Measurements from ENCODE around the gene SLC25A45.
A peak's percentile ranks its signal among the peaks of the same experiment; 100 is the strongest.

Gene SLC25A45, protein sequence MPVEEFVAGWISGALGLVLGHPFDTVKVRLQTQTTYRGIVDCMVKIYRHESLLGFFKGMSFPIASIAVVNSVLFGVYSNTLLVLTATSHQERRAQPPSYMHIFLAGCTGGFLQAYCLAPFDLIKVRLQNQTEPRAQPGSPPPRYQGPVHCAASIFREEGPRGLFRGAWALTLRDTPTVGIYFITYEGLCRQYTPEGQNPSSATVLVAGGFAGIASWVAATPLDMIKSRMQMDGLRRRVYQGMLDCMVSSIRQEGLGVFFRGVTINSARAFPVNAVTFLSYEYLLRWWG

DNA sequence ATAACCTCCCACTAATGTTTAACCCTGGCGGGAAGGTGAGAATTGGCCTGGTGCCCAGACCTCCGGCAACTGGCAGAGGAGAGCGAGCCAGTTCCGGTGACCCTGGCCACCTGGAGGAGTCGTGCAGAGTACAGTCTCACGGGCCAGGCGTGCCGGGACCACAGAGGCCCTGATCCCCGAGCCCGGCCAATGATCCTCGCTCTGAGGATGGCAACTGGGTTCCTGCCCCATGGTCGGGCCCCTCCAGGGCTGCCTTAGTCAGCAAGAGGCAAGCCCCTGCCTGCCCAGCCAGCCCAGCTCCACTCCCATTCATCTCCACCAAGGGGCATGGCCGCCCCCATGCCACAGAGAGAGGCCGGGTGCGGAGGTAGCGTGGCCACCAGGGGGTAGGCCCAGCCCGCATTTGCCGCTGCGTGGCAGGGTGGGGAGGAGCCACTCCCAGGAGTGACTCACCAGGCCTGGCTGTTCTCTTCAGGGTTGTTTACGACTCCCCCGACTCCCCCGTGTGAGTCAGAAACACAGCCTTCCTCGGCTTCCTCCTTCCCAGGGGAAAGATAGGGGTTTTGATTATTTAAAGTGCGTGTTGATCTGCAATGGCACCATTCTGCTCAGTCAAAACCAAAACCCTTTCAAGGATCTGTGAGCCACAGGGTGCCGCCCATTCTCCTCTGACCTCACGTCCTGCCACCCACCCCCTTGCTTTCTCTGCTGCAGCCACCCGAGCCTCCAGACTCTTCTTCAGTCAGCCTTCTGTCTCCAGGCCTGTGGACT, at the start of gene SLC25A45:
TSS of gene SLC25A45 (minus strand) at position 614 of the 771 bp plus-strand sequence. CDS start 695 bp downstream, outside the sequence.
- peak; percentile 85 for DNase-seq

DNA sequence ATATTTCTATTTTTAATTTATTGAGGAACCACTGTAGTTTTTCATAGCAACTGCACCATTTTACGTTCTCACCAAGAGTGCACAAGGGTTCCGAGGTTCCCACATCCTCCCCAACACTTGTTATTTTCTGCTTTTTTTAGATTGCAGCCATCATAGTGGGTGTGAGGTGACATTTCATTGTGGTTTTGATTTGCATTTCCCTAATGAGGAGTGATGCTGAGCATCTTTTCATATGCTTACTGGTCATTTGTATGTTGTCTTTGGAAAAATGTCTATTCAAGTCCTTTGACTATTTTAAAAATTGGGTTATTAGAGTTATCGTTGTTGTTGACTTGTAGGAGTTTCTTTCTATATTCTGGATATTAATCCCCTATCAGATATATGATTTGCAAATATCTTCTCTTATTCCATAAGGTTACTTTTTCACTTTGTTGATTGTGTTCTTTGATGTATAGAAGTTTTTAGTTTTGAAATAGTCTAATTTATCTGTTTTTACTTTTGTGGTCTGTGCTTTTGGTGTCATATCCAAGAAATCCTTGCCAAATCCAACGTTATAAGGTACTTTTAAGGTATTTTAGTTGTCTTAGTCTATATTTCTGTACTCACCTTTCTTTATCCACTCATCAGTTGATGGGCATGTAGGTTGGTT, 49.1 kb upstream of the SLC25A45 start:
- DNase-seq = no peak

DNA sequence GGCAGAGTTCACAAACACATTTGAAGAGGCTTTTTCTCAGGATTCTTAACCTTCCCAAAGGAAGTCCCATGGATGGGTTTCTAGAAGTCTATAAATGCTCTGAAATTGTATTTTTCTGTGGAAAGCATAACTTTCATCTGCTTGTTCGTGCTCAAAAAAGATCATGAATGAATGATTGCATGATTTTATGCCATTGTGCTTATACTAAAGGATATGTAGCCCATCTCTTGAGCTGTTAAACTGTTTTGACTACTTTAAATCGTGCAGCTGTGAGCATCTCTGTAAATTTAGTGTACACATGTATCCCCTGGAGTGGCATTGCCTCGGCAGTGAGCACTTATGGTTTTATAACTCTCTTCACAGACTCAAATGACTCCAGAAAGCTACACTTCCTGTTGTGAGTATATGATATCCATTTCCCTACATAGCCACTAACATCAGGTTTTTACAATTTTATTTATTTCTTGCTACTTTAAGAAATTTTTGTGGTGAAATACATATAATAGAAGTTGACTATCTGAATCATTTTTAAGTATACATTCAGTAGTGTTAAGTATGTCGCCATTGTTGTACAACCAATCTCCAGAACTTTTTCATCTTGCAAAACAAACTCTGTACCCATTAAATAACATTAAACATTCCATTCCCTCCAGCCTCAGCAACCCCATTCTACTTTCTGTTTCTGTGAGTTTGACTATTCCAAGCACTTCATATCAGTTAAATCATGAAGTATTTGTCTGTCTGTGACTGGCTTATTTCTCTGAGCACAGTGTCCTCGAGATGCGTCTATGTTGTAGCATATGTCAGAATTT, 48.2 kb upstream of the SLC25A45 start:
- DNase-seq = no peak

DNA sequence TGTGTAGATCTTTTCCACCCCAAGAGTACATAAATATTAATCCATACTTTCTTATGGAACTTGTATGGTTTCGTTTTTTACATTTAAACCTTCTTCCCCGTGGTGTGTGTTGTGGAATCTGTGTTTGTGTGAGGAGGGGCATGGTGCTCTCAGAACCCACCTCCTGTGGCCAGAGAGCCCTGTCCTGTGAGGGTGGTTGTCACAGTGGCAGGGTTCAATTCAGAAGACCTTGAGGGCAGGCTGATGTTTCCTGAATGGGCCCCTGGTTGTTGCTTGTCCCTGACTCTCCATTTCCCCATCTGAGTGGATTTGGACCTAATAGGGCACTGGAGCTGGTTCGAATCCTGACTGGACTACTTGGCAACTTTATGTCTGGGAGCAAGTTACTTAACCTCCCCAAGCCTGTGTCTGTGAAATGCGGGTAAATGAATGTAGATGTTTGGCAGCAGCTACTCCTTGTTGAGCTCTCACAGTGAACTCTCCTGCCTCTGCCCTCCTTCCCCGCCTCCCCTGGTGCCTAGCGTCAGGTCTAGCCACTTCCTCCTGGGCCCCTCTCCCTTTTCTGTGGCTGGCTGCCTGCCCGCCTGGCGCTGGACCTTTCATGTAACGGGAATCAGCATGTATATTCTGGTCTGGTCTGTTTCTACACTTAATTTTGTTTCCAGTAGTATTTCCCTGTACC, 47.4 kb upstream of the SLC25A45 start:
- DNase-seq = no peak

DNA sequence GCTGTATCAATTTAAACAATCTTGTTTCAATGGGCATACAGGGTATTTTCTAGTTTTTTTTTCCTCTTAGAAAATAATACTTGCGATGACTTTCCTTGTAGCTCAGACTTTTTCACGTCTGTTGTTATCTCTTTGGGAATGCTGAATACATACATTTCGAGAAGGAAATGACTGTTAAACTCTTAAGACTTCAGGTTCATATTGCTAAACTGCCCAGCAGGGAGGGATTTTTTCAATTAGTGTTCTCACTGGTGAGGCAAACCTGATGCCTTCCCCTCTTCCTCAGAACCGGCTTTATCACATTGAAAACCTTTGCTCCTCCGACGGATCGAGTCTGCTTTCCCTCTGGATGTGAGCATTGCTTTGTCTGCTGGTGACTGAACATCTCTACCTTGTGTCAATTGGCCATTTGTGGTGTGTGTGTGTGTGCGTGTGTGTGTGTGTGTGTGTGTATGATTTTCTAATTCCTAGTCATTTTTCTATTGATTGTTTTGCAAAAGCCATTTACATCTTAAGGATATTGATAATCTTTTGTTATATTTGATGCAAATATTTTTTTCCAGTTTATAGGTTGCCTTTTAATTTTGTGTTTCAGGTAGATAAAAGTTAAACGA, 46.7 kb upstream of the SLC25A45 start:
- DNase-seq = no peak

DNA sequence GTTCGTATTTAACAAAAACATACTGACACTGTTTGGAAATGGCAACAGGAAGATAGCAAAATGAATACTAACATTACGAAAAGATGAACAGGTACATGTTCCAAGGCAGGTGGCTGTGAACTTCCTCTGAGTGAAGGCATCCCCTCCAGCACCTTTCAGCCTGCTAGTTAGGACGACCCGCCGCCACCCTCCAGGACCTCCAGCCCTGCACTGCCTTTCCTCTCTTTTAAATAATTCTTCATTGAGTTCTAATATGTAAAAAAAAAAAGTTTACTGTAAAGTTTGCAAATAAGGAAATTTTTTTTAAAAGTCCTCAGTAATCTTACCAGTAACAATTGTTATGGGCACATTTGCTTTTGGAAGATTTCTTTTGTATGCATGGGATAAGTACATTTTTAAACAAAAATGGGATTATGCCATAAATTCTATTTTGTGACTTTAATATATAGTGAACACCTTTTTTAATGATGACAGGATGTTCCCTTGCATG, 46.2 kb upstream of the SLC25A45 start:
- DNase-seq = no peak

DNA sequence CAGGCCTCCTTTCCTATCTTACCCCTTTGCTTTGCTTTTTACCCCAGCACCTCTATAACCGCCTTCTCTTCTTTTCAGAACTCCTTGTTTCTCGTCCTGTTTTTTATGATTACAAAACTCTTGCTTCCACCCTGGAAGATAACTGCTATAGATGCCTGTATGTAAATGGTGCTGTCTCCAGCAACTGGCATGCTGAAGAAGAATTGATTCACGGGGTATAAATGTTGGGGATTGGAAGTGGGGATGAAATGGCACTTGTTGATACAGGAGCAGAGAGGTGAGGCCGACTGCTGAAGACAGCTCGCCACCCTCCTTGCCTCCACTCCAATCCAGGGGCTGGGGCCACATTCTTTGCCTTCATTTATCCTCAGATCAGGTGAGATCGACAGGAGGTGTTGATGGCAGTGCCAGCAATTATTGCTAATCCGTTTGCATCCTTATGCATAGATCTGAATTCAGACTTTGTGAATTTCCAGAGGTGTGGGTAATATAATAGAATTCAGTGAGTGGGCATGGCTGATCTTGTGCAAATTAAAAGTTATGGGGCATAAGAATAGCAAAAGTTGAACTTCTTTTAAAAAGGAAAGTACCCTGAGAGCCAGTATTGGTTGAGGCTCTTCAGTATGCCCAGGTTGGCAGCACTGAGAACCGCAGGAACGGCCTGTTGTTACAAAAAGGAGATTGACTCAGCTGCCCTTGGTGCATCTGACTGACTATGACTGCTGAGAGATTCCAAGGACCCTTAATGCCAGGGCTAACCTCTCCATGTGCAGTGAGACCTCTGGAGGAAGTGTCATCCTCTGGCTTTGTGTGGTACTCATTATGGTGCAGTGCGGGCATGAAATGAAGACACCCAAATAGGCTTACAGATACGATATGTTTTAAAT, 45.5 kb upstream of the SLC25A45 start:
- no peak for DNase-seq

DNA sequence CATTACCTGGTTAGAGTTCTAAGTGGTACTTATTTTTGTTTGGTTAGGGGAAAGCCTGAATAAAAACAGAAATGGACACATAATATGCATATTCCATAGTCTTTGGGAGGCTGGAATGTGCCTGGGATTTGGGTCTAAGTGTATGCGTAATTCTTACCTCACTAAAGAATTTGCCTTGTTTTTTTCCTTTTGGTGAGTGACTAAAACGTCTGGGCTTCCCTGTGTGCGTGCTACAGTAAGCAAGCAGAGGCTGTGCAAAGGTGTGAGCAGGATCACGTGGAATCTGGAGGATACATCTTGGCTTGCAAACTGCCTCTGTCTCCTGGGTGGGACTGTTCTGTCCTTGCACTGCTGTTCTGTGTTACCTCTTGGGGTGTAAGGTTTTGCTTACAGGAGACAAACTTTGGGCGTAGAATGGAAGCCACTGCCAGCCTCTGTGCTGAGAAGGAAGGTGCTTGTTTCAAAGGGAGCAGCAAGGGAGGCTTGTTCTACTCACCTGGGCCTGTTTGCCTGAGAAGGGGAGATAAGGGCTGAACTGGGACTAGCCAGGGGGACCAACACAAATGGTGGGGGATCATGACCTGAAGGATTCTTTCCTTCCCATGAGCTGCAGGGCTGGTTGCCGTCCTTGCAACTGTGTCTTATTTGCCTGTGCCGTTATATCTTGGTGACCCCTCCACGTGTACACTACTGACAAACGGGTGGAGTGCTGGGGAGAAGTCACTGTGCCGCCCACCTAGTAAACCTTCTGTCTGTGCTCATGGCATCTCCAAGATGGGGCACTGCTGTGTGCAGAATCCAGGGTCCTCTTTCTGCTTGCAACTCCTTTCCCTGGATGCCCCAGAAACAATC, 44.6 kb upstream of the SLC25A45 start:
- DNase-seq = no peak

DNA sequence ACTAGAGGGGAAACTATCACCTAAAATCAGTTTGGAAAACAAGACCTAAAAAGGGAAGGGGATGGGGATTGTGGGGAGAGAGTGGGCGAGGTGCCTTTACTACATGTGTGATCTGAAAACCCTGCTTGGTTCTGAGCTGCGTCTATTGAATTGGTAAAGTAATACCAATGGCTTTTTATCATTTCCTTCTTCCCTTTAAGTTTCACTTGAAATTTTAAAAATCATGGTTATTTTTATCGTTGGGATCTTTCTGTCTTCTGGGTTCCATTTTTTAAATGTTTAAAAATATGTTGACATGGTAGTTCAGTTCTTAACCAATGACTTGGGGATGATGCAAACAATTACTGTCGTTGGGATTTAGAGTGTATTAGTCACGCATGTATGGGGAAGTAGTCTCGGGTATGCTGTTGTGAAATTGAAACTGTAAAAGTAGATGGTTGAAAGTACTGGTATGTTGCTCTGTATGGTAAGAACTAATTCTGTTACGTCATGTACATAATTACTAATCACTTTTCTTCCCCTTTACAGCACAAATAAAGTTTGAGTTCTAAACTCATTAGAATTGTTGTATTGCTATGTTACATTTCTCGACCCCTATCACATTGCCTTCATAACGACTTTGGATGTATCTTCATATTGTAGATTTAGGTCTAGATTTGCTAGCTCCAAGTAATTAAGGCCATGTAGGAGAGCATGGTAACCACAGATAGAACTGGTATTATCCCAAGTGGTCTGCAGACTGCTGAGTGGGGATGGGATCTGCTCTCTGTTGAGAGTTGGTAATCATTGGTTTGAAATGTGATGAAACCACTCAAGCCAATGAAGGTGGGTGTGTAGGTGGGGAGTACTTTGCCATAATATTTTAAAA, 43.8 kb upstream of the SLC25A45 start:
- DNase-seq = no peak

DNA sequence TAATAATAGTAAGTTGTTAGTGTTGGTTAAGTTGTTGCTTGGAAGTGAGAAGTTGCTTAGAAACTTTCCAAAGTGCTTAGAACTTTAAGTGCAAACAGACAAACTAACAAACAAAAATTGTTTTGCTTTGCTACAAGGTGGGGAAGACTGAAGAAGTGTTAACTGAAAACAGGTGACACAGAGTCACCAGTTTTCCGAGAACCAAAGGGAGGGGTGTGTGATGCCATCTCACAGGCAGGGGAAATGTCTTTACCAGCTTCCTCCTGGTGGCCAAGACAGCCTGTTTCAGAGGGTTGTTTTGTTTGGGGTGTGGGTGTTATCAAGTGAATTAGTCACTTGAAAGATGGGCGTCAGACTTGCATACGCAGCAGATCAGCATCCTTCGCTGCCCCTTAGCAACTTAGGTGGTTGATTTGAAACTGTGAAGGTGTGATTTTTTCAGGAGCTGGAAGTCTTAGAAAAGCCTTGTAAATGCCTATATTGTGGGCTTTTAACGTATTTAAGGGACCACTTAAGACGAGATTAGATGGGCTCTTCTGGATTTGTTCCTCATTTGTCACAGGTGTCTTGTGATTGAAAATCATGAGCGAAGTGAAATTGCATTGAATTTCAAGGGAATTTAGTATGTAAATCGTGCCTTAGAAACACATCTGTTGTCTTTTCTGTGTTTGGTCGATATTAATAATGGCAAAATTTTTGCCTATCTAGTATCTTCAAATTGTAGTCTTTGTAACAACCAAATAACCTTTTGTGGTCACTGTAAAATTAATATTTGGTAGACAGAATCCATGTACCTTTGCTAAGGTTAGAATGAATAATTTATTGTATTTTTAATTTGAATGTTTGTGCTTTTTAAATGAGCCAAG, 42.9 kb upstream of the SLC25A45 start:
- DNase-seq = no peak

DNA sequence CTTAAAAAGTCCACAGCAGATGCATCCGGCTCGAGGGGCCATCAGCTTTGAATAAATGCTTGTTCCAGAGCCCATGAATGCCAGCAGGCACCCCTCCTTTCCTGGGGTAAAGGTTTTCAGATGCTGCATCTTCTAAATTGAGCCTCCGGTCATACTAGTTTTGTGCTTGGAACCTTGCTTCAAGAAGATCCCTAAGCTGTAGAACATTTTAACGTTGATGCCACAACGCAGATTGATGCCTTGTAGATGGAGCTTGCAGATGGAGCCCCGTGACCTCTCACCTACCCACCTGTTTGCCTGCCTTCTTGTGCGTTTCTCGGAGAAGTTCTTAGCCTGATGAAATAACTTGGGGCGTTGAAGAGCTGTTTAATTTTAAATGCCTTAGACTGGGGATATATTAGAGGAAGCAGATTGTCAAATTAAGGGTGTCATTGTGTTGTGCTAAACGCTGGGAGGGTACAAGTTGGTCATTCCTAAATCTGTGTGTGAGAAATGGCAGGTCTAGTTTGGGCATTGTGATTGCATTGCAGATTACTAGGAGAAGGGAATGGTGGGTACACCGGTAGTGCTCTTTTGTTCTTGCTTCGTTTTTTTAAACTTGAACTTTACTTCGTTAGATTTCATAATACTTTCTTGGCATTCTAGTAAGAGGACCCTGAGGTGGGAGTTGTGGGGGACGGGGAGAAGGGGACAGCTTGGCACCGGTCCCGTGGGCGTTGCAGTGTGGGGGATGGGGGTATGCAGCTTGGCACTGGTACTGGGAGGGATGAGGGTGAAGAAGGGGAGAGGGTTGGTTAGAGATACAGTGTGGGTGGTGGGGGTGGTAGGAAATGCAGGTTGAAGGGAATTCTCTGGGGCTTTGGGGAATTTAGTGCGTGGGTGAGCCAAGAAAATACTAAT, 42.0 kb upstream of the SLC25A45 start:
- DNase-seq = no peak

DNA sequence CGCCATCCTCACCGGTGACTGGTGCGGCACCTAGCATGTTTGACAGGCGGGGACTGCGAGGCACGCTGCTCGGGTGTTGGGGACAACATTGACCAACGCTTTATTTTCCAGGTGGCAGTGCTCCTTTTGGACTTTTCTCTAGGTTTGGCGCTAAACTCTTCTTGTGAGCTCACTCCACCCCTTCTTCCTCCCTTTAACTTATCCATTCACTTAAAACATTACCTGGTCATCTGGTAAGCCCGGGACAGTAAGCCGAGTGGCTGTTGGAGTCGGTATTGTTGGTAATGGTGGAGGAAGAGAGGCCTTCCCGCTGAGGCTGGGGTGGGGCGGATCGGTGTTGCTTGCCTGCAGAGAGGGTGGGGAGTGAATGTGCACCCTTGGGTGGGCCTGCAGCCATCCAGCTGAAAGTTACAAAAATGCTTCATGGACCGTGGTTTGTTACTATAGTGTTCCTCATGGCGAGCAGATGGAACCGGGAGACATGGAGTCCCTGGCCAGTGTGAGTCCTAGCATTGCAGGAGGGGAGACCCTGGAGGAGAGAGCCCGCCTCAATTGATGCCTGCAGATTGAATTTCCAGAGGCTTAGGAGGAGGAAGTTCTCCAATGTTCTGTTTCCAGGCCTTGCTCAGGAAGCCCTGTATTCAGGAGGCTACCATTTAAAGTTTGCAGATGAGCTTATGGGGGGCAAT, 41.2 kb upstream of the SLC25A45 start:
- DNase-seq = no peak

DNA sequence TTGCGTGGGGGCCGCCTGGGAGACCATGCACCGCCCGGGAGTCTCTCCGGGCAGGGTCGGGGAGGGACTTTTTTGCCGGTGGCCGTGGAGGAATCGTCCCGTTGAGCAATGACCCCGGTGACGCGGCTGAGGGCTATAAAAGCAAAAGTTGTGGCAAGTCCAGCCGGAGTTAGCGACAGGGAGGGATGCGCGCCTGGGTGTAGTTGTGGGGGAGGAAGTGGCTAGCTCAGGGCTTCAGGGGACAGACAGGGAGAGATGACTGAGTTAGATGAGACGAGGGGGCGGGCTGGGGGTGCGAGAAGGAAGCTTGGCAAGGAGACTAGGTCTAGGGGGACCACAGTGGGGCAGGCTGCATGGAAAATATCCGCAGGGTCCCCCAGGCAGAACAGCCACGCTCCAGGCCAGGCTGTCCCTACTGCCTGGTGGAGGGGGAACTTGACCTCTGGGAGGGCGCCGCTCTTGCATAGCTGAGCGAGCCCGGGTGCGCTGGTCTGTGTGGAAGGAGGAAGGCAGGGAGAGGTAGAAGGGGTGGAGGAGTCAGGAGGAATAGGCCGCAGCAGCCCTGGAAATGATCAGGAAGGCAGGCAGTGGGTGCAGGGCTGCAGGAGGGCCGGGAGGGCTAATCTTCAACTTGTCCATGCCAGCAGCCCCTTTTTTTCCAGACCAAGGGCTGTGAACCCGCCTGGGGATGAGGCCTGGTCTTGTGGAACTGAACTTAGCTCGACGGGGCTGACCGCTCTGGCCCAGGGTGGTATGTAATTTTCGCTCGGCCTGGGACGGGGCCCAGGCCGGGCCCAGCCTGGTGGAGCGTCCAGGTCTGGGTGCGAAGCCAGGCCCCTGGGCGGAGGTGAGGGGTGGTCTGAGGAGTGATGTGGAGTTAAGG, 40.4 kb upstream of the SLC25A45 start, which contains the start of gene NEAT1:
TSS of gene NEAT1 (plus strand) at position 166 of the 883 bp plus-strand sequence.
- peak; percentile 72 for DNase-seq

DNA sequence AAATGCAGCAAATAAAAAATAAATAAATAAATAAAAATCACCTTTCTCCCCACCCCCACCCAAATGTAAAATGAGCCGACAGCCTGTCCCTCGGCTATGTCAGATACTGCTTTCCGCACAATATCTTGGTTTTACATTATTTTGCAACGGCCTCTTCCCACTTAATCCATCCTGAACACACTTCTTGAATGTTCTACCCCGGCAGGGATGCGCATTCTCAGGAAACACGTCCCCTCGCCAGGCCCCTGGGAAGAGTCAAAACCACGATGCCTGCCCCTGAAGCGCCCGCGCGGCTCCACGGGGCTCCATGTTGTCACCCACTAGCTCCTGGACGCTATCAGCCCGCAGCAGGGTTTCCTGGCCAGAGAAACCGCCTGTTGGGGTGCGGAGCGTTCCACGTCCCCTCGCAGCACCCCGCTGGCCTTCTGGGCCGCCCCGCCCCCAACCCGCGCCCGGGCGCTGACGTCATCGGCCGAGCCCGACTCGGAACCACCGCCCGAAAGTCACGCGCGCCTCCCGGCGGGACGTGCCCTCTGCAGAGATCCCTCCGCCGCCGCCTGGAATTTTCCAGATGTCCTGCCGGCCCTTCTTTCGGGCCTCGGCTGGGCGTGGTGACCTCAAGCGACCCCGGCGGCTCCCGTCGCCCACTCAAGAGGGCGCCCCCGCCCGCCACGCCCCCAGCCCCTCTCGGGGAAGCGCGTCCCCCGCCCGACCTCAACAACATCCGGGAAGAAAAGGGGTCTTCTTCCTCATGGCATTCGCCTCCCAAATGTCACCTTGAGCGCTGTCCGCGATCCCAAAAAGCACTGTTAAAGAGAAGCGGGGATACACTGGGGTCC, 39.6 kb upstream of the SLC25A45 start:
- DNase-seq = peak; percentile 66
